GM13977 (cell line): Measurements from ENCODE around the gene POMT1.

Experiments
- DNase-seq: peaks from one replicate; pipeline ENCODE4 v3.0.0; 2012; ENCODE audit warnings: low spot score
- CTCF ChIP-seq: IDR thresholded peaks from 2 replicates; pipeline ENCODE4 v1.5.1; 2012; ENCODE audit warnings: mild to moderate bottlenecking, control low read depth; ENCODE audit not compliant: insufficient read depth; ENCODE audit errors: extremely low read depth, missing control alignments
- in situ Hi-C: fragments of 300-500 bp; cut with MboI; formaldehyde crosslinking; loops from one replicate; pipeline ENCODE4 v1.12.0; 2022; ENCODE audit warnings: low sequenced_read_pairs, low pct_unique_long_range_greater_than_20kb, mixed read lengths, inconsistent platforms; ENCODE audit not compliant: unreplicated experiment

Gene POMT1

GRCh38 chr9:131528886-131529505 is 26.3 kb downstream of the POMT1 start:
- in situ Hi-C loops: no loop called here
- no peak for DNase-seq
- no peak for TF ChIP-seq CTCF

GRCh38 chr9:131529597-131530545 is 27.2 kb downstream of the POMT1 start:
- in situ Hi-C loops: no loop called here
- no peak for DNase-seq
- TF ChIP-seq CTCF: no peak

- in situ Hi-C loops: no loop called here
- no peak for TF ChIP-seq CTCF
- peak; percentile 70 for DNase-seq
These were observed 27.8 kb downstream of the POMT1 start for GRCh38 chr9:131530546-131530919.

- TF ChIP-seq CTCF: no peak
- in situ Hi-C loops: no loop called here
- DNase-seq: peak; percentile 99
These were observed 28.5 kb downstream of the POMT1 start, which contains the start of gene UCK1 for GRCh38 chr9:131530920-131531832. Gene UCK1 (minus strand): TSS chr9:131531263. CDS start chr9:131531174, 89 bp downstream.

GRCh38 chr9:131534721-131535237 is 32.1 kb downstream of the POMT1 start:
- DNase-seq: no peak
- in situ Hi-C loops: no loop called here
- no peak for TF ChIP-seq CTCF

- no peak for DNase-seq
- no peak for TF ChIP-seq CTCF
- in situ Hi-C loops: no loop called here
These were observed 35.2 kb downstream of the POMT1 start for GRCh38 chr9:131537946-131538345.
